ENCODE measurements around the gene SLC22A5.
A peak's percentile ranks its signal among the peaks of the same experiment; 100 is the strongest.
"Not testable (repeated sequence)": the region's sequence is repeated elsewhere in the genome, so short reads cannot be mapped to it uniquely, and the experiment has no call there.

The SLC22A5 gene

GRCh38 chr5:132391870-132392269 is 22.4 kb downstream of the SLC22A5 start:
- Mint-ChIP-seq H3K27ac (no peak overlapping the region), H3K27me3 (no peaks in the 10 kb centered on the region), H3K4me1 (peaks cover 91% of the 10 kb centered on the region), H3K9me3 (no peaks in the 10 kb centered on the region), H3K36me3 (peaks cover 7% of the 10 kb centered on the region), H3K4me3 (no peak overlapping the region)

GRCh38 chr5:132392411-132392810 is 22.9 kb downstream of the SLC22A5 start:
- peaks cover 91% of the 10 kb centered on the region for H3K4me1 Mint-ChIP-seq
- H3K4me3 Mint-ChIP-seq, result no peak overlapping the region
- H3K27me3 Mint-ChIP-seq, result no peaks in the 10 kb centered on the region
- H3K9me3 Mint-ChIP-seq, result no peaks in the 10 kb centered on the region
- H3K27ac Mint-ChIP-seq, result peak overlapping the region; percentile 59
- H3K36me3 Mint-ChIP-seq, result peaks cover 7% of the 10 kb centered on the region

- Mint-ChIP-seq H3K36me3 (peaks cover 7% of the 10 kb centered on the region), H3K4me1 (peaks cover 95% of the 10 kb centered on the region), H3K27ac (peak overlapping the region; percentile 70), H3K9me3 (no peaks in the 10 kb centered on the region), H3K27me3 (no peaks in the 10 kb centered on the region), H3K4me3 (no peak overlapping the region)
These were observed 23.7 kb downstream of the SLC22A5 start for GRCh38 chr5:132392978-132393825.

DNA sequence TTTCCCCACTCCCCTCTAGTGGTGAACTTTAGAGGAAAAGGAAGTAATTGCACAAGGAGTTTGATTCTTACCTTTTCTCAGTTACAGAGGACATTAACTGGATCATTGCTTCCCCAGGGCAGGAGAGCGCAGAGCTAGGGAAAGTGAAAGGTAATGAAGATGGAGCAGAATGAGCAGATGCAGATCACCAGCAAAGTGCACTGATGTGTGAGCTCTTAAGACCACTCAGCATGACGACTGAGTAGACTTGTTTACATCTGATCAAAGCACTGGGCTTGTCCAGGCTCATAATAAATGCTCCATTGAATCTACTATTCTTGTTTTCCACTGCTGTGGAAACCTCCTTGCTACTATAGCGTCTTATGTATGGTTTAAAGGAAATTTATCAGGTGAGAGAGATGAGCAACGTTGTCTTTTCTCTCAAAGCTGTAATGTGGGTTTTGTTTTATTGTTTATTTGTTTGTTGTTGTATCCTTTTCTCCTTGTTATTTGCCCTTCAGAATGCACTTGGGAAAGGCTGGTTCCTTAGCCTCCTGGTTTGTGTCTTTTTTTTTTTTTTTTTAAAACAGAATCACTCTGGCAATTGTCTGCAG is 25.3 kb downstream of the SLC22A5 start:
- peak overlapping the region; percentile 69 for H3K27ac Mint-ChIP-seq
- no peaks in the 10 kb centered on the region for H3K9me3 Mint-ChIP-seq
- peaks cover 98% of the 10 kb centered on the region for H3K4me1 Mint-ChIP-seq
- H3K4me3 Mint-ChIP-seq, result no peak overlapping the region
- no peaks in the 10 kb centered on the region for H3K27me3 Mint-ChIP-seq
- peaks cover 7% of the 10 kb centered on the region for H3K36me3 Mint-ChIP-seq

DNA sequence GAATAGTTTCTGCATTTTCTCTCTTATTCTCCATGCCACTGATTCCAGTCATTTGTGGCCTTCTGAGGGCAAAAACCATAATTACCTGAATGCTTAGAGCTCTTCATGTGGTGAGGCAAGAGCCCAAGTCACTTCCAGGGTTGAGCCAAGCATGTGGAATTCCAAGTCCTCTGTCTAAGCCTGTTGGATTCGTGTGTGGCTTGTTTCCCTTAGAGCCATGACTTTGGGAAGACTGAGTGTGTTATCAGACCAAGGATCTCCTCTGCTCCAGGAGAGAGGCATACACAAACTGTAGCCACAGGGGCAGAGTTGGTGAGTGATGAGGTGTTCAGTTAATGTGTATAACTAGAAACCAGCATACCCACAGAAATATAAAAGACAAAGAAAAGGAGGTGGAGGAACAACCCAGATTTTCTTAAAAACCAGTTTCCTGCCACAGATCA is 27.1 kb downstream of the SLC22A5 start:
- Mint-ChIP-seq H3K27me3 (no peaks in the 10 kb centered on the region), H3K9me3 (no peaks in the 10 kb centered on the region), H3K36me3 (peaks cover 4% of the 10 kb centered on the region), H3K27ac (peak overlapping the region; percentile 87), H3K4me3 (peak overlapping the region; percentile 19), H3K4me1 (peaks cover 97% of the 10 kb centered on the region)

DNA sequence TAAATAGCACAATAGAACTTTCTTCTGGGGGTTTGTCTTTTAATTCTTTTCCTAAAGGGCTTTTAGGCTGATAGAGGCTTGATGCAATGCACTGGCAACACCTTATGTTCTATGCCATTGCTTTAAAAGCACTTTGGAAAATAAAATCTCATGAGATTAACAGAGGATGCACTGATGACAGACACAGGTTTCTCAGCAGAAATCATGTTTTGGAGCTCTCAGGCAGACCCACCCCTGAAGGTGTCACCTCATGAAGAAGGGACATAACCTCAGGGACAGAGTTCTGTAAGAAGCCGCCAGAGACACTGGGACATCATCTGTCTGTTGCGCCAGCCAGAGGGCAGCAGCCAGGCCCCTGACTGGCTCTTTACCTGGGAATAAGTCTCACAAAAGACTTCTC is 27.7 kb downstream of the SLC22A5 start:
- Mint-ChIP-seq H3K27me3 (no peaks in the 10 kb centered on the region), H3K9me3 (no peaks in the 10 kb centered on the region), H3K4me1 (peaks cover 95% of the 10 kb centered on the region), H3K4me3 (peak overlapping the region; percentile 1), H3K36me3 (peaks cover 4% of the 10 kb centered on the region), H3K27ac (peak overlapping the region; percentile 87)

- not testable (repeated sequence) for H3K27ac Mint-ChIP-seq, H3K27me3 Mint-ChIP-seq, H3K36me3 Mint-ChIP-seq, H3K4me3 Mint-ChIP-seq, H3K9me3 Mint-ChIP-seq
- peaks cover 93% of the 10 kb centered on the region for H3K4me1 Mint-ChIP-seq
These were observed 28.6 kb downstream of the SLC22A5 start for GRCh38 chr5:132397936-132398675.

DNA sequence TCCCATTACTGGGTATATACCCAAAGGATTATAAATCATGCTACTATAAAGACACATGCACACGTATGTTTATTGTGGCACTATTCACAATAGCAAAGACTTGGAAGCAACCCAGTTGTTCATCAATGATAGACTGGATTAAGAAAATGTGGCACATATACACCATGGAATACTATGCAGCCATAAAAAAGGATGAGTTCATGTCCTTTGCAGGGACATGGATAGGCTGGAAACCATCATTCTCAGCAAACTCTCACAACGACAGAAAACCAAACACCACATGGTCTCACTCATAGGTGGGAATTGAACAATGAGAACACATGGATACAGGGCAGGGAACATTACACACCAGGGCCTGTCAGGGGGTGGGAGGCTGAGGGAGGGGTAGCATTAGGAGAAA is 34.5 kb downstream of the SLC22A5 start:
- H3K9me3 Mint-ChIP-seq, H3K4me3 Mint-ChIP-seq, H3K36me3 Mint-ChIP-seq, H3K27me3 Mint-ChIP-seq, H3K27ac Mint-ChIP-seq: not testable (repeated sequence)
- H3K4me1 Mint-ChIP-seq, result peaks cover 89% of the 10 kb centered on the region

DNA sequence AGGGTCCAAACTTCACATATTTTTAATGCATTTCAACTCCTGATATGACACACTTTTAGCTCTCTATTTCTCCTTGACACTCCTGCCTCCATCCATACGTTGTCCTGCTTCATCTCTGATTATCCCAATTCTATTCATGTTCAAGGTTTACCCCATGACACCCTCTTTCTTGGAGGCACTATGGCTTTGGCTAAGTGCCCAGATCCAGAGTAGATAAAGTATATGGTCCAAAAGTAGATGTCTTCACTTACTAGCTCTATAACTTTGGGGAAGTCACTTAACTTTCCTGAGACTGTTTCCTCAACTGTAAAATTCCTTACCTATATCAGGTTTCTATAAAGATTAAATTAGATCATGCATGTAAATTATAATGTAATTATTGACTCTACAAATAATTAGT is 36.1 kb downstream of the SLC22A5 start:
- Mint-ChIP-seq H3K4me1 (peaks cover 84% of the 10 kb centered on the region), H3K4me3 (peak overlapping the region; percentile 5), H3K9me3 (peaks cover 5% of the 10 kb centered on the region), H3K27me3 (no peaks in the 10 kb centered on the region), H3K27ac (peak overlapping the region; percentile 87), H3K36me3 (peaks cover 2% of the 10 kb centered on the region)

DNA sequence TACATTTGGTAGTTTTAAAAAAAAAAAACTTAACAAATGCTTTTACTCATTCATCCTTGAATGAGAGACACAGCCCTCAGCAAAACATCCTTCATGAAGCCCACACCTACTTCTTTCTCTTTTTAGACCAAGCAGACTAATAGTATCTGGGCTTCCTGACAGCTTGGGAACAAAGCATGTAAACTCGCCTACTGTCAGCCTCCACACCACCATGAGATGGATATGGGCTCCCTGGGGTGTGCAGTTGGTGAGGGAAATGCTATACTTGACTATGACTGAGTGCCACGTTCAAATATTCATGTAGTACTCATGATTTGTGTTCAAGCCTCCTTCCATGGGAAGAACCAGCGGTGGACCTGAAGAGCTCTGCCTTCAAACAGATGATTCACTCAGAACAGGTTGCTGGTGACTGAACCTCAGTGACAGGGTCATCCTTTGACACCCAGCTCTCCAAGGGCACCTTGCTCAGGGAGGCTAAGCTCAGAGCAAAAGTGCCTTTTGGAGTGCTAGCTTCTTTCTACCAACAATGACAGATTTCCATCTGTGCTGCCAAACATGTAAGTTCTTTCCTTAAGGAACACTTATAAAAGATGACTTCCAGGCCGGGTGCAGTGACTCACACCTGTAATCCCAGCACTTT is 36.8 kb downstream of the SLC22A5 start:
- peaks cover 5% of the 10 kb centered on the region for H3K9me3 Mint-ChIP-seq
- H3K4me1 Mint-ChIP-seq, result peaks cover 78% of the 10 kb centered on the region
- no peak overlapping the region for H3K4me3 Mint-ChIP-seq
- peaks cover 2% of the 10 kb centered on the region for H3K36me3 Mint-ChIP-seq
- H3K27ac Mint-ChIP-seq, result peak overlapping the region; percentile 87
- no peaks in the 10 kb centered on the region for H3K27me3 Mint-ChIP-seq

GRCh38 chr5:132407970-132408369 is 38.5 kb downstream of the SLC22A5 start:
- Mint-ChIP-seq H3K27ac (peak overlapping the region; percentile 92), H3K36me3 (peaks cover 6% of the 10 kb centered on the region), H3K27me3 (no peaks in the 10 kb centered on the region), H3K4me1 (peaks cover 76% of the 10 kb centered on the region), H3K9me3 (peaks cover 5% of the 10 kb centered on the region), H3K4me3 (peak overlapping the region; percentile 23)

- Mint-ChIP-seq H3K36me3 (peaks cover 10% of the 10 kb centered on the region), H3K4me1 (peaks cover 78% of the 10 kb centered on the region), H3K4me3 (peak overlapping the region; percentile 40), H3K27me3 (no peaks in the 10 kb centered on the region), H3K9me3 (peaks cover 5% of the 10 kb centered on the region), H3K27ac (peak overlapping the region; percentile 92)
These were observed 38.9 kb downstream of the SLC22A5 start for GRCh38 chr5:132408456-132408855.

GRCh38 chr5:132408965-132409364 is 39.5 kb downstream of the SLC22A5 start:
- H3K27me3 Mint-ChIP-seq, result no peaks in the 10 kb centered on the region
- H3K4me3 Mint-ChIP-seq, result peak overlapping the region; percentile 89
- H3K9me3 Mint-ChIP-seq, result peaks cover 5% of the 10 kb centered on the region
- peaks cover 78% of the 10 kb centered on the region for H3K4me1 Mint-ChIP-seq
- peaks cover 12% of the 10 kb centered on the region for H3K36me3 Mint-ChIP-seq
- peak overlapping the region; percentile 95 for H3K27ac Mint-ChIP-seq

GRCh38 chr5:132410451-132411303 is 41.2 kb downstream of the SLC22A5 start:
- Mint-ChIP-seq H3K4me1 (peaks cover 84% of the 10 kb centered on the region), H3K9me3 (peaks cover 5% of the 10 kb centered on the region), H3K36me3 (peaks cover 15% of the 10 kb centered on the region), H3K27me3 (no peaks in the 10 kb centered on the region), H3K4me3 (peak overlapping the region; percentile 99), H3K27ac (peak overlapping the region; percentile 100)
